HepG2 (cell line): ENCODE data around the gene SNUPN. TPM values are rescaled to one million over a fixed set of nuclear protein-coding genes. Genes with fewer than 3 reads are reported as not detected.
A peak's percentile ranks its signal among the peaks of the same experiment; 100 is the strongest.

Experiments used
- ATAC-seq: fragments of 200-7000 bp; cut with Tn5 transposase; 3 replicates; pipeline ENCODE4 v1.9.1; 2020; ENCODE audit warnings: mild to moderate bottlenecking, moderate library complexity
- BruUV-seq: library from RNA; stranded (reverse); fragments of 400-500 nt; replicated peaks from 2 replicates; lab custom pipeline; 2021; lab: Mats Ljungman, UMichigan
- CTCF ChIA-PET: fragments of 300-600 bp; formaldehyde crosslinking; extraction: SDS; loops from one replicate; lab custom pipeline; 2021; ENCODE audit warnings: low total read pairs, inconsistent platforms, low intra/inter-chr PET ratio; lab: Yijun Ruan, JAX
- POLR2A ChIA-PET: fragments of 350-600 bp; sonication (Branson Sonifier 250); formaldehyde crosslinking; loops from one replicate; lab custom pipeline; 2020; ENCODE audit warnings: antibody characterized with exemption, inconsistent platforms; lab: Yijun Ruan, JAX
- DNase-seq: peaks from one replicate; pipeline ENCODE4 v3.0.0-alpha.2; 2015; ENCODE audit warnings: low spot score
- FAIRE-seq: peaks from 3 replicates; lab custom pipeline; 2011; peaks lifted over from hg19 to GRCh38; lab: Jason Lieb, UNC
- H2AFZ ChIP-seq: one replicate; pipeline ENCODE4 v1.6.1; 2011; ENCODE audit warnings: low read length, inconsistent platforms
- H3K27ac ChIP-seq: fragments of 300-600 bp; 3 replicates; pipeline ENCODE4 v1.8.0; 2011; ENCODE audit warnings: mixed run types, mild to moderate bottlenecking, mixed read lengths, low read length, inconsistent platforms; ENCODE audit not compliant: insufficient read depth; ENCODE audit errors: extremely low read length
- H3K27me3 ChIP-seq, 2 experiments: fragments of 200-600 bp in 1 of 2; 2 replicates in 1 of 2; 3 replicates in 1 of 2; pipeline versions ENCODE4 v1.6.0 to v1.8.0; 2011; ENCODE audit warnings: low read length in 2 of 2, mild to moderate bottlenecking in 2 of 2, moderate library complexity in 2 of 2, inconsistent platforms in 1 of 2; ENCODE audit not compliant: insufficient read depth in 2 of 2, control insufficient read depth in 1 of 2
- H3K36me3 ChIP-seq, 2 experiments: fragments of 200-600 bp in 1 of 2; replicated peaks in 1 of 2; 2 replicates in 1 of 2; 3 replicates in 1 of 2; pipeline versions ENCODE4 v1.5.1 to v1.8.0; 2011; ENCODE audit warnings: low read length in 2 of 2, inconsistent platforms in 1 of 2; ENCODE audit not compliant: insufficient read depth in 2 of 2, control insufficient read depth in 1 of 2
- H3K4me1 ChIP-seq: 2 replicates; pipeline ENCODE4 v1.5.1; 2012; ENCODE audit warnings: low read length, inconsistent platforms; ENCODE audit not compliant: insufficient read depth
- H3K4me2 ChIP-seq: 2 replicates; pipeline ENCODE4 v1.6.0; 2011; ENCODE audit warnings: low read depth, low read length, inconsistent platforms
- H3K4me3 ChIP-seq, 3 experiments: fragments of 200-600 bp in 1 of 3; sonication (generic), shearing (Covaris generic) in 1 of 3; replicated peaks in 1 of 3; 2 replicates each; pipeline ENCODE4 v1.5.1; 2011 to 2016; ENCODE audit warnings: low read length in 3 of 3, inconsistent platforms in 2 of 3, low read depth in 2 of 3, mild to moderate bottlenecking in 2 of 3, control low read depth in 1 of 3, mixed read lengths in 1 of 3; ENCODE audit not compliant: insufficient read depth in 1 of 3
- H3K79me2 ChIP-seq: one replicate; pipeline ENCODE4 v1.6.1; 2011; ENCODE audit warnings: low read length, inconsistent platforms; ENCODE audit not compliant: insufficient read depth
- H3K9ac ChIP-seq: 2 replicates; pipeline ENCODE4 v1.6.0; 2011; ENCODE audit warnings: mild to moderate bottlenecking, low read depth, low read length, inconsistent platforms; ENCODE audit not compliant: insufficient read depth
- H3K9me3 ChIP-seq: 2 replicates; pipeline ENCODE4 v1.5.1; 2012; ENCODE audit warnings: mild to moderate bottlenecking, low read length
- H4K20me1 ChIP-seq: 2 replicates; pipeline ENCODE4 v1.6.0; 2011; ENCODE audit warnings: inconsistent platforms, mild to moderate bottlenecking, low read length, moderate library complexity; ENCODE audit not compliant: insufficient read depth
- MEF2D ChIP-seq: sonication (generic); formaldehyde crosslinking; IDR thresholded peaks from 2 replicates; pipeline ENCODE4 v1.5.1; 2020; ENCODE audit warnings: mild to moderate bottlenecking, missing genetic modification reagents
- NONO ChIP-seq, 2 experiments: fragments of 450-650 bp in 1 of 2; sonication (generic) in 1 of 2; formaldehyde crosslinking in 1 of 2; IDR thresholded peaks in 1 of 2; conservative IDR thresholded peaks in 1 of 2; 2 replicates each; pipeline versions ENCODE4 v1.6.1 to v1.8.0; 2017 to 2022; ENCODE audit warnings: mild to moderate bottlenecking in 1 of 2, missing genetic modification reagents in 1 of 2, moderate library complexity in 1 of 2
- ONECUT2 ChIP-seq: sonication (generic); formaldehyde crosslinking; IDR thresholded peaks from 2 replicates; pipeline ENCODE4 v1.4.0; 2020; ENCODE audit warnings: missing genetic modification reagents
- REPIN1 ChIP-seq: sonication (generic); formaldehyde crosslinking; IDR thresholded peaks from 2 replicates; pipeline ENCODE4 v1.8.0; 2022; ENCODE audit warnings: missing genetic modification reagents, low read depth, mild to moderate bottlenecking, borderline replicate concordance
- SIN3A ChIP-seq: IDR thresholded peaks from 2 replicates; pipeline ENCODE4 v1.6.1; 2011; ENCODE audit warnings: low read depth, mild to moderate bottlenecking, control low read depth, low read length, borderline replicate concordance
- STAG1 ChIP-seq: sonication (generic); formaldehyde crosslinking; IDR thresholded peaks from 2 replicates; pipeline ENCODE4 v1.4.0; 2020; ENCODE audit warnings: missing genetic modification reagents
- TFDP1 ChIP-seq: IDR thresholded peaks from 2 replicates; pipeline ENCODE4 v1.6.1; 2016; ENCODE audit warnings: missing compliant biosample characterization, missing genetic modification reagents, borderline replicate concordance
- ZFP82 ChIP-seq: sonication (generic); formaldehyde crosslinking; IDR thresholded peaks from 2 replicates; pipeline ENCODE4 v1.5.1; 2020; ENCODE audit warnings: mild to moderate bottlenecking, missing genetic modification reagents, borderline replicate concordance
- ZFP90 ChIP-seq: sonication (generic); formaldehyde crosslinking; IDR thresholded peaks from 2 replicates; pipeline ENCODE4 v1.8.0; 2022; ENCODE audit warnings: missing genetic modification reagents, mild to moderate bottlenecking, inconsistent platforms, borderline replicate concordance
- ZNF230 ChIP-seq: sonication (generic); formaldehyde crosslinking; IDR thresholded peaks from 2 replicates; pipeline ENCODE4 v1.4.0; 2020; ENCODE audit warnings: mild to moderate bottlenecking, missing genetic modification reagents
- ZNF276 ChIP-seq: sonication (generic); formaldehyde crosslinking; IDR thresholded peaks from 2 replicates; pipeline ENCODE4 v1.4.0; 2020; ENCODE audit warnings: mild to moderate bottlenecking, low read depth, missing genetic modification reagents
- ZNF576 ChIP-seq: sonication (generic); formaldehyde crosslinking; IDR thresholded peaks from 2 replicates; pipeline ENCODE4 v1.4.0; 2020; ENCODE audit warnings: mild to moderate bottlenecking, missing genetic modification reagents
- ZNF816 ChIP-seq: sonication (generic); formaldehyde crosslinking; IDR thresholded peaks from 2 replicates; pipeline ENCODE4 v1.8.0; 2022; ENCODE audit warnings: missing genetic modification reagents, mild to moderate bottlenecking, borderline replicate concordance
- whole genome bisulfite sequencing: methylation state at CpG from one replicate; pipeline ENCODE4 v1.1.6; 2017; ENCODE audit warnings: low lambda C conversion rate; 5-methylcytosine and 5-hydroxymethylcytosine counted together
- in situ Hi-C: cut with HindIII; loops from 2 replicates; pipeline ENCODE4 v1.10.0; 2017; ENCODE audit warnings: low pct_unique_long_range_greater_than_20kb; ENCODE audit not compliant: extremely low pct_ligation_motif_present
- intact Hi-C: fragments of 100-400 bp; cut with micrococcal nuclease; formaldehyde crosslinking; loops from one replicate; pipeline ENCODE4 v1.10.0; 2022; ENCODE audit not compliant: unreplicated experiment
- polyA plus RNA-seq, 8 experiments: library from polyadenylated mRNA; depleted of rRNA in 3 of 8; stranded (reverse) in 7 of 8; unstranded in 1 of 8; fragments of >200 nt; fragmentation: Illumina TruSeq in 4 of 8; extraction: Trizol in 4 of 8; gene quantifications; 2 replicates each; pipeline versions ENCODE4 v1.2.1 to v1.2.3, GENCODE V29; 2011 to 2016; ENCODE audit warnings: low read depth in 4 of 8, missing spikeins in 1 of 8, mixed read lengths in 1 of 8; ENCODE audit not compliant: insufficient read depth in 1 of 8
- total RNA-seq, 5 experiments: library from RNA; depleted of rRNA; stranded (reverse); fragments of >200 nt; fragmentation: Illumina TruSeq; extraction: Trizol; gene quantifications; 2 replicates each; pipeline ENCODE4 v1.2.3, GENCODE V29; 2016; ENCODE audit warnings: low read depth in 1 of 5

SNUPN gene
- total and polyA plus RNA-seq, 2 of the 13 experiments (the other 11 are each of a cell fraction or from before 2014, with no cell fraction given), result 9.0 to 16.4 TPM

- WGBS, result 87% methylated on average over 4 of the region's 4 CpGs
- Histone ChIP-seq H3K36me3 (peaks cover 8 to 24% of the 10 kb centered on the region in 2 experiments; a peak in 4 of 5 replicates), H3K4me1 (no peaks in the 10 kb centered on the region), H3K79me2 (no peaks in the 10 kb centered on the region), H3K9ac (no peak overlapping the region)
- no peak for DNase-seq
- TF ChIP-seq ZNF276 (no peak), ZNF576 (CRISPR knock-in tag) (no peak), ZNF230 (CRISPR knock-in tag) (no peak), ONECUT2 (CRISPR knock-in tag) (no peak)
- TF ChIP-seq, all 625 proteins: peak for 0
- Histone ChIP-seq H3K9me3 (no peaks in the 10 kb centered on the region), H3K27me3 (no peaks in the 10 kb centered on the region), H3K27ac (no peak overlapping the region), H3K4me3 (no peak overlapping the region), H3K4me2 (no peak overlapping the region), H2AFZ (no peak overlapping the region), H4K20me1 (no peaks in the 10 kb centered on the region)
- CTCF ChIA-PET, result no interaction called here
- FAIRE-seq, result no peak
- BruUV-seq, result no TSS peak
- in situ Hi-C loops, result no loop called here
- POLR2A ChIA-PET, result no interaction called here
- ATAC-seq, result no peak
- intact Hi-C loops, result no loop called here
Observed at GRCh38 chr15:75598361-75598760, 27.2 kb downstream of the SNUPN start.

- Histone ChIP-seq H4K20me1 (no peaks in the 10 kb centered on the region), H3K4me1 (no peaks in the 10 kb centered on the region), H3K9ac (no peak overlapping the region), H3K79me2 (no peaks in the 10 kb centered on the region), H3K27ac (no peak overlapping the region), H3K9me3 (no peaks in the 10 kb centered on the region), H2AFZ (no peak overlapping the region), H3K27me3 (no peaks in the 10 kb centered on the region), H3K36me3 (peaks cover 8 to 24% of the 10 kb centered on the region in 2 experiments; a peak in 4 of 5 replicates), H3K4me2 (no peak overlapping the region), H3K4me3 (no peak overlapping the region)
- no peak for DNase-seq
- 93% methylated on average over 2 of the region's 3 CpGs for WGBS
- ChIA-PET POLR2A (interaction anchor here (0.6 kb wide), 1 partner anchor 8 kb away, joined by 3 read pairs; no protein-coding TSS in a partner anchor), CTCF (no interaction called here)
- no TSS peak for BruUV-seq
- no peak for ATAC-seq
- in situ Hi-C loops, result no loop called here
- FAIRE-seq, result peak; percentile 66
- intact Hi-C loops, result no loop called here
- no peak for TF ChIP-seq REPIN1
- no peak for TF ChIP-seq ZFP82 (CRISPR knock-in tag)
- TF ChIP-seq STAG1 (CRISPR knock-in tag), result peak; percentile 27; the same call in 1 of the 2 replicates
- no peak for TF ChIP-seq ZNF816 (CRISPR knock-in tag)
- no peak for TF ChIP-seq ZFP90 (CRISPR knock-in tag)
- TF ChIP-seq MEF2D, result no peak
- TF ChIP-seq NONO (IDR thresholded peaks at IDR 0.05), result no peak
- no peak for TF ChIP-seq NONO (CRISPR knock-in tag; conservative IDR thresholded peaks at IDR 0.05)
- TF ChIP-seq TFDP1 (CRISPR knock-in tag), result no peak
- TF ChIP-seq SIN3A, result no peak
Observed at GRCh38 chr15:75597667-75598341, 27.7 kb downstream of the SNUPN start.
